H1 (cell line): Measurements from ENCODE around the gene FAM227B. TPM values are rescaled to one million over a fixed set of nuclear protein-coding genes. Genes with fewer than 3 reads are reported as not detected.

Experiments
- CTCF ChIA-PET: fragments of 300-600 bp; sonication (Branson Sonifier 250); formaldehyde crosslinking; loops from one replicate; lab custom pipeline; 2021; ENCODE audit not compliant: partially characterized antibody; lab: Charles Lee
- POLR2A ChIA-PET: fragments of 300-600 bp; sonication (Branson Sonifier 250); formaldehyde crosslinking; loops from one replicate; lab custom pipeline; 2021; ENCODE audit warnings: inconsistent platforms; ENCODE audit not compliant: partially characterized antibody; lab: Charles Lee
- DNase-seq, 2 experiments: peaks; one replicate each; pipeline versions ENCODE4 v3.0.0 to v3.0.0-alpha.2; 2010 to 2022; ENCODE audit warnings: low spot score in 2 of 2, low read depth in 1 of 2, mixed read lengths in 1 of 2
- FAIRE-seq: peaks from 2 replicates; lab custom pipeline; 2011; peaks lifted over from hg19 to GRCh38; lab: Jason Lieb, UNC
- H2AFZ ChIP-seq: 2 replicates; pipeline ENCODE4 v1.8.1; 2012; ENCODE audit warnings: low read length, inconsistent platforms
- H2AK5ac ChIP-seq: 2 replicates; pipeline ENCODE4 v1.6.1; 2013; ENCODE audit warnings: low read depth, low read length
- H2BK120ac ChIP-seq: replicated peaks from 2 replicates; pipeline ENCODE3; 2013; ENCODE audit warnings: low read depth, low read length, inconsistent platforms
- H2BK12ac ChIP-seq: 2 replicates; pipeline ENCODE4 v1.6.1; 2013; ENCODE audit warnings: low read depth, low read length
- H2BK15ac ChIP-seq: 2 replicates; pipeline ENCODE4 v1.6.1; 2013; ENCODE audit warnings: low read length
- H2BK20ac ChIP-seq: 2 replicates; pipeline ENCODE4 v1.6.1; 2013; ENCODE audit warnings: low read length
- H2BK5ac ChIP-seq: 2 replicates; pipeline ENCODE4 v1.6.1; 2013; ENCODE audit warnings: low read depth, low read length
- H3K14ac ChIP-seq: 2 replicates; pipeline ENCODE4 v1.6.1; 2013; ENCODE audit warnings: inconsistent platforms; ENCODE audit not compliant: insufficient read length
- H3K18ac ChIP-seq: 2 replicates; pipeline ENCODE4 v1.6.1; 2013; ENCODE audit warnings: low read length; ENCODE audit errors: extremely low read depth
- H3K23ac ChIP-seq: 2 replicates; pipeline ENCODE4 v1.6.1; 2013; ENCODE audit warnings: inconsistent platforms; ENCODE audit not compliant: insufficient read length
- H3K23me2 ChIP-seq: 2 replicates; pipeline ENCODE4 v1.6.1; 2013; ENCODE audit warnings: low read depth, low read length
- H3K27ac ChIP-seq: 2 replicates; pipeline ENCODE4 v1.6.1; 2011; ENCODE audit warnings: low read depth, low read length, inconsistent platforms
- H3K27me3 ChIP-seq, 4 experiments: replicated peaks in 1 of 4; 1 replicate in 1 of 4; 2 replicates in 3 of 4; pipeline versions ENCODE4 v1.6.1 to v1.8.1; 2011 to 2013; ENCODE audit warnings: low read length in 3 of 4, mild to moderate bottlenecking in 3 of 4, inconsistent platforms in 2 of 4, mixed read lengths in 2 of 4, moderate library complexity in 1 of 4; ENCODE audit not compliant: control insufficient read depth in 3 of 4, insufficient read depth in 3 of 4; ENCODE audit errors: extremely low read depth in 1 of 4
- H3K36me3 ChIP-seq, 4 experiments: 2 replicates each; pipeline versions ENCODE4 v1.6.1 to v1.8.1; 2011 to 2013; ENCODE audit warnings: mild to moderate bottlenecking in 4 of 4, low read length in 3 of 4, moderate library complexity in 2 of 4, control low read depth in 1 of 4, inconsistent platforms in 1 of 4; ENCODE audit not compliant: insufficient read depth in 4 of 4, control insufficient read depth in 2 of 4
- H3K4ac ChIP-seq: replicated peaks from 2 replicates; pipeline ENCODE3; 2013; ENCODE audit warnings: low read length, low read depth, mixed read lengths, inconsistent platforms; ENCODE audit not compliant: insufficient read length
- H3K4me1 ChIP-seq, 4 experiments: replicated peaks in 1 of 4; 1 replicate in 1 of 4; 2 replicates in 3 of 4; pipeline versions ENCODE4 v1.6.1 to v1.8.1; 2011 to 2013; ENCODE audit warnings: low read length in 3 of 4, inconsistent platforms in 2 of 4, mixed read lengths in 1 of 4; ENCODE audit not compliant: insufficient read depth in 4 of 4, control insufficient read depth in 3 of 4
- H3K4me2 ChIP-seq, 2 experiments: 2 replicates each; pipeline versions ENCODE4 v1.6.1 to v1.8.1; 2011 to 2013; ENCODE audit warnings: low read depth in 2 of 2, low read length in 2 of 2, control low read depth in 1 of 2, inconsistent platforms in 1 of 2, mild to moderate bottlenecking in 1 of 2; ENCODE audit not compliant: insufficient read depth in 1 of 2
- H3K4me3 ChIP-seq, 4 experiments: fragments of 200-600, 300-600 bp in 1 of 4; sonication (generic), shearing (Covaris generic), sonication (Bioruptor Twin) in 1 of 4; 2 replicates each; pipeline versions ENCODE4 v1.5.1 to v1.8.1; 2011 to 2016; ENCODE audit warnings: low read length in 4 of 4, low read depth in 3 of 4, control low read depth in 2 of 4, inconsistent platforms in 2 of 4, mild to moderate bottlenecking in 2 of 4, mixed read lengths in 1 of 4, moderate library complexity in 1 of 4; ENCODE audit not compliant: insufficient read depth in 2 of 4; ENCODE audit errors: extremely low read depth in 1 of 4
- H3K56ac ChIP-seq: replicated peaks from 2 replicates; pipeline ENCODE3; 2013; ENCODE audit warnings: low read depth, mild to moderate bottlenecking, mixed read lengths, low read length, inconsistent platforms; ENCODE audit not compliant: insufficient read length
- H3K79me1 ChIP-seq: 2 replicates; pipeline ENCODE4 v1.6.1; 2013; ENCODE audit warnings: low read depth, low read length, control low read depth
- H3K79me2 ChIP-seq, 2 experiments: 2 replicates each; pipeline versions ENCODE4 v1.6.1 to v1.8.1; 2012 to 2013; ENCODE audit warnings: low read length in 2 of 2, mild to moderate bottlenecking in 2 of 2, inconsistent platforms in 1 of 2; ENCODE audit not compliant: insufficient read depth in 2 of 2, control insufficient read depth in 1 of 2
- H3K9ac ChIP-seq, 4 experiments: replicated peaks in 1 of 4; 1 replicate in 1 of 4; 2 replicates in 3 of 4; pipeline versions ENCODE4 v1.6.1 to v1.8.1; 2011 to 2013; ENCODE audit warnings: low read depth in 3 of 4, low read length in 3 of 4, control low read depth in 2 of 4, mild to moderate bottlenecking in 2 of 4, moderate library complexity in 2 of 4, inconsistent platforms in 1 of 4; ENCODE audit errors: extremely low read depth in 1 of 4
- H3K9me3 ChIP-seq, 2 experiments: 2 replicates each; pipeline versions ENCODE4 v1.6.1 to v1.8.1; 2012 to 2013; ENCODE audit warnings: mild to moderate bottlenecking in 2 of 2, moderate library complexity in 2 of 2, control low read depth in 1 of 2, inconsistent platforms in 1 of 2, low read depth in 1 of 2, low read length in 1 of 2, mixed read lengths in 1 of 2; ENCODE audit not compliant: insufficient read depth in 2 of 2
- H4K20me1 ChIP-seq, 2 experiments: replicated peaks in 1 of 2; 2 replicates each; pipeline versions ENCODE3 to v1.8.1; 2011 to 2013; ENCODE audit warnings: inconsistent platforms in 2 of 2, low read length in 2 of 2, mild to moderate bottlenecking in 1 of 2; ENCODE audit not compliant: insufficient read depth in 2 of 2, control insufficient read depth in 1 of 2
- H4K5ac ChIP-seq: 2 replicates; pipeline ENCODE4 v1.6.1; 2013; ENCODE audit warnings: low read length, low read depth, mixed read lengths, inconsistent platforms; ENCODE audit not compliant: insufficient read length
- H4K8ac ChIP-seq: 2 replicates; pipeline ENCODE4 v1.8.0; 2013; ENCODE audit warnings: mild to moderate bottlenecking, moderate library complexity, low read length, inconsistent platforms; ENCODE audit not compliant: insufficient read depth; ENCODE audit errors: extremely low read depth
- H4K91ac ChIP-seq: replicated peaks from 2 replicates; pipeline ENCODE3; 2013; ENCODE audit warnings: low read length, mixed read lengths, inconsistent platforms; ENCODE audit not compliant: insufficient read length
- BRCA1 ChIP-seq: IDR thresholded peaks from 2 replicates; pipeline ENCODE4 v1.6.1; 2012; ENCODE audit warnings: low read depth, low read length, improper control_type of control experiment
- WGBS, 2 experiments: shearing (Covaris generic) in 1 of 2; methylation state at CpG; one replicate each; pipeline versions ENCODE4 v1.1.6 to v1.1.7; 2013 to 2015; ENCODE audit warnings: low lambda C conversion rate in 2 of 2, mixed read lengths in 2 of 2, inconsistent platforms in 1 of 2, low coverage in 1 of 2, missing lambda C conversion rate in 1 of 2; ENCODE audit not compliant: insufficient replicate concordance in 2 of 2, insufficient coverage in 1 of 2, insufficient read length in 1 of 2; ENCODE audit errors: extremely low coverage in 1 of 2, missing lambda C conversion rate in 1 of 2; 5-methylcytosine and 5-hydroxymethylcytosine counted together
- polyA plus RNA-seq, 7 experiments: library from polyadenylated mRNA; depleted of rRNA in 3 of 7; stranded (reverse) in 5 of 7; unstranded in 2 of 7; fragments of >200 nt in 5 of 7; fragments of 200-250 nt in 2 of 7; gene quantifications; 1 replicate in 5 of 7; 2 replicates in 1 of 7; 4 replicates in 1 of 7; pipeline versions ENCODE4 v1.2.1 to v1.2.3, GENCODE V29; 2011 to 2013; ENCODE audit warnings: missing spikeins in 2 of 7, mixed read lengths in 2 of 7
- total RNA-seq: library from RNA; stranded (reverse); fragmentation: NEBNext Ultra II Directional; extraction: Animal tissue kit (Norgen Biotek cat#: 25700); gene quantifications from 2 replicates; pipeline ENCODE4 v1.2.1, GENCODE V29; 2021

FAM227B gene
- total and polyA plus RNA-seq, 2 of the 8 experiments (the other 6 are each of a cell fraction or from before 2014, with no cell fraction given): 4.0 to 6.5 TPM

GRCh38 chr15:49380912-49381311, 239.7 kb downstream of the FAM227B start:
- WGBS, 2 experiments: 84% methylated on average over 5 of the region's 5 CpGs; no CpG with 5 or more reads in 1 of the 2 experiments
- CTCF ChIA-PET: interaction anchor here (0.8 kb wide), 1 partner anchor 9 kb away, joined by 3 read pairs; no protein-coding TSS in a partner anchor
- no peak overlapping the region for H3K4me2 ChIP-seq
- TF ChIP-seq BRCA1: no peak

More at GRCh38 chr15:49380912-49381311, 239.7 kb downstream of the FAM227B start:
- Histone ChIP-seq H3K9ac (no peak overlapping the region), H3K23me2 (no peaks in the 10 kb centered on the region), H2BK120ac (no peak overlapping the region), H2BK12ac (no peak overlapping the region), H3K79me1 (no peaks in the 10 kb centered on the region), H2BK15ac (no peak overlapping the region), H2BK5ac (no peak overlapping the region), H3K36me3 (no peaks in the 10 kb centered on the region), H3K4me1 (peaks cover 0 to 8% (median 4%) of the 10 kb centered on the region in 4 experiments; a peak in 4 of 7 replicates), H4K5ac (no peak overlapping the region), H4K8ac (no peak overlapping the region), H2BK20ac (no peak overlapping the region), H4K20me1 (no peaks in the 10 kb centered on the region), H3K27me3 (no peaks in the 10 kb centered on the region), H3K18ac (peak overlapping the region; percentile 36; the same call in 1 of the 2 replicates), H3K56ac (no peak overlapping the region), H3K27ac (no peak overlapping the region), H3K23ac (no peak overlapping the region), H3K14ac (no peak overlapping the region), H3K79me2 (no peaks in the 10 kb centered on the region), H3K4ac (no peak overlapping the region), H3K9me3 (no peaks in the 10 kb centered on the region), H2AFZ (peak overlapping the region; percentile 20; the same call in 1 of the 2 replicates), H3K4me3 (no peak overlapping the region), H4K91ac (no peak overlapping the region), H2AK5ac (no peak overlapping the region)
- FAIRE-seq (peak; percentile 79), DNase-seq (no peak)
- POLR2A ChIA-PET: no interaction called here
